HG03354 (cell line): ENCODE measurements around the gene ACOT12.
"Not testable (repeated sequence)": the region's sequence is repeated elsewhere in the genome, so short reads cannot be mapped to it uniquely, and the experiment has no call there.

ENCODE experiments used
- ATAC-seq: cut with Tn5 transposase; IDR thresholded peaks from one replicate; pipeline ENCODE4 v1.9.1; 2021; ENCODE audit warnings: mild to moderate bottlenecking; ENCODE audit not compliant: unreplicated experiment, poor library complexity, severe bottlenecking

Gene ACOT12

DNA sequence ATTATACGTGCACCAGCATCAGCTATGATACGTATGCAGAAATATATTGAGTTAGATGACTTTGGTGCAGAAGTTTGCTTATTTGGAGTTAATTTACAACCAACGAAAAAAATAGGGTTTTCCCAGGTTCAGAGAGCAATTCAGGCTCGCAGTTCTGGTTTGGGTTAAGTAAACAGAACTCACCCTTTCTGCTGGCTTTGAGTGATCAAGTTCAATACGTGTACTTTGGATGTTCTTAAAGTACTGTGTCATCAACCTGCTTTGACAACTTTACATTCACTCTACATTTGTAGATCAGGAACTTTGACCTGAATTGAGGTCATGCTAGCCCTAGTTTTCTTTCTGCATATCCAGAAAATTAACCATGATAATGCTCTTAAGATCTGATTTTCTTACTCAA, 40.7 kb downstream of the ACOT12 start:
- no peak for ATAC-seq

- ATAC-seq, result no peak
Observed at GRCh38 chr5:81350507-81350906, 43.4 kb downstream of the ACOT12 start.

- ATAC-seq, result no peak
Observed at GRCh38 chr5:81349161-81349560, 44.8 kb downstream of the ACOT12 start.

DNA sequence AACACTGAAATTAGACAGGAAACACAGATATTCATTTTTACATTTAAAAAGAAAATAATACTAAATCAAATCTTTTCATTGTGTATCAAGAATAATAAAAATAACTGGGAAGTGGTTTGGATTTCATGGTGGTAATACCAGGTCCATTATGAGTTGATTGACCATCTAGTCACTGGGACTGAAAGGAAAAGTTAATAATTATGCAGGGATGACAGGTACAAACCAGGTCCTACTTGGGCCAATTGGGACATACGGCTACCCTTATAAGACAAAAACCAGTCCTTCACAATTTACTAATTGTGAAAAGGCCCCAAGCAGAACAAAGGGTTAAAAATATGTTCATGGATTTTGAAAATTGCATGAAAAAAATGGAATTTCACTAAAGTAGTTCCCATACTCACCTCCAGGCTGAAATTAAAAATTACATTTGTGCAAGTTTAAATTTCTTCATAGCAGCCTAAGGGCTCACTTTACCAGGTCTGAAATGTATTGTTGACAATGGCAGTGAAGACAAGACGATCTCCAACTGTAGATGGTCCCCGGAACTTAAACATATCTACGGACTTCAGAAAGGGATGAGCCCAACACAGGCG, 48.4 kb downstream of the ACOT12 start:
- no peak for ATAC-seq

DNA sequence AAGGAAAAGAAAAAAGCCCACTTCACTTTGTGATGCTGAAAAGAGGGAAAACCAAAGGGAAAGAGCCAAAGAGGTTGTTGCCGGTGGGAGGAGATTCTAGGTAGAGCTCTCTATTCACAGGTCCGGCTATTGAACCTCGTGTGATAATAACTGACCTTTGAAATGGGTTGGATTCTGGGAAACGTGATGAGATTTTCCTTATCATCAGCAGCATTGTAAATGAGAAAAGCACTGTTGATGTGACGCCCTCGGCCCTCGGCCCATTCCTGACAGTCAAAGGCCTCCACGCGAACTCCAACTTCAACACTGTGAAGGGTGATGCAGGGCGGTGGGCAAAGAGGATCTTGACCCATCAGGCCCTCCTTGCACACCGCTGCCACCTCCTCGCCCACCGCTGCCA, 49.2 kb downstream of the ACOT12 start:
- no peak for ATAC-seq

GRCh38 chr5:81338213-81338612, 55.7 kb downstream of the ACOT12 start:
- not testable (repeated sequence) for ATAC-seq

- no peak for ATAC-seq
Observed at GRCh38 chr5:81337803-81338202, 56.1 kb downstream of the ACOT12 start.

DNA sequence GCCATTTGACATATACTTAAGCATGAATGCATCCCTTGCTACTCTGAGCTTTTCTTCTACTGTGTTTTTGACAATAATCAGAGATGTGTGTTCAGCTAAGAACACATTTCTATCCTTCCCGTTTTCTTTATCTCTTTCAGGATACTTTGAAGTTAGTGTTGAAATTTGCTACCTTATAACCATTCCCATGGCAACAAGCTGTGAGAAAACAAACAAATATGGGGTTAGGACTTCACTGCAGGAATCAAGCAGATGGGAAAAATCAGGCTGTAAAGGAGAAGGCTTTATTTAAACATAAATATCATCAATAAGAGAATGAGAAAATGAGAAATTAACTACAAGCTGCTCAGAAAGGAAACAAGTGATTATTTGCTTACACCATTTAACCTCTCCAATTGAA, 57.4 kb downstream of the ACOT12 start:
- no peak for ATAC-seq

GRCh38 chr5:81335946-81336345, 58.0 kb downstream of the ACOT12 start:
- ATAC-seq, result no peak

GRCh38 chr5:81334304-81335061, 59.5 kb downstream of the ACOT12 start:
- ATAC-seq, result no peak

GRCh38 chr5:81326554-81326953, 67.4 kb downstream of the ACOT12 start:
- ATAC-seq, result no peak

- no peak for ATAC-seq
Observed at GRCh38 chr5:81317536-81317935, 76.4 kb downstream of the ACOT12 start.

- no peak for ATAC-seq
Observed at GRCh38 chr5:81316571-81316970, 77.4 kb downstream of the ACOT12 start.

GRCh38 chr5:81315830-81316229, 78.1 kb downstream of the ACOT12 start:
- ATAC-seq, result no peak

GRCh38 chr5:81315336-81315735, 78.6 kb downstream of the ACOT12 start:
- ATAC-seq, result no peak

- no peak for ATAC-seq
Observed at GRCh38 chr5:81314581-81314980, 79.4 kb downstream of the ACOT12 start.

GRCh38 chr5:81313686-81314085, 80.2 kb downstream of the ACOT12 start:
- ATAC-seq, result no peak

GRCh38 chr5:81313278-81313677, 80.7 kb downstream of the ACOT12 start:
- ATAC-seq, result no peak

- ATAC-seq, result no peak
Observed at GRCh38 chr5:81310402-81311063, 83.4 kb downstream of the ACOT12 start.

- ATAC-seq, result no peak
Observed at GRCh38 chr5:81308836-81309235, 85.1 kb downstream of the ACOT12 start.

GRCh38 chr5:81305785-81306184, 88.1 kb downstream of the ACOT12 start:
- ATAC-seq, result no peak
